GM12875 (cell line): Measurements from ENCODE around the gene HIRA.

Experiments
- H3K4me3 ChIP-seq: one replicate; pipeline ENCODE4 v1.5.1; 2011; ENCODE audit warnings: low read depth, low read length, control low read depth
- TF ChIP-seq, protein P1 (sequence below): IDR thresholded peaks from 2 replicates; pipeline ENCODE4 v1.5.1; 2011; ENCODE audit warnings: low read depth, mild to moderate bottlenecking, control low read depth, inconsistent platforms, low read length, moderate library complexity, borderline replicate concordance; ENCODE audit not compliant: insufficient read depth

The HIRA gene

DNA sequence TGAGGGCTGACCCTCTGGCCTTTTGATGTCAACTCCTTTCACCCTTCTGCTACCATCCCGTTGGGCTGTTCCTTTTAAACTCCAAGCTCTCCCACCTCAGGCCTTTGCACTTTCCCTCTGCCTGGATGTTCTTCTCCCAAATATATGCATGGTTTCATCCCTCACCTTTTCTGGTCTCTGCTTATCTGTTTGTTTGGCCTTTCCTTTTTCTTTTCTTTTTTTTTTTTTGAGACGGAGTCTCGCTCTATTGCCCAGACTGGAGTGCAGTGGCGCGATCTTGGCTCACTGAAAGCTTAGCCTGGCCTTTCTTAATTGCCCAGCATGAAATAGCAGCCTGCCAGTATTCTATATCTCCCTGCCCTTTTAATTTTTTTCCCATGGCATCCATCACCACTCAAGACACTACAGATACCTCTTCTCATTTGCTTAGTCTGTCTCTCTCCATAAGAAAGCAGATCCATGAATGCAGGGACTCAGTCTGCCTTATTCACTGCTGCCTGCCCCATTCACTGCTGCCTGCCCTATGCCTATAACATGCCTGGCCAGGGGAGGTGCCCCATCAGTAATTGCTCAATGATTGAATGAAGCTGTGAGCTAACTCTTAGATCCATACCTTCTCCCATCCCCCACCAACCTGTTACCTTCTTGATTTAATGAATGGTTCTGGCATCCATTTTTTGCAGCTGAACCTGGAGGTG is 81.6 kb downstream of the HIRA start:
- no peak overlapping the region for H3K4me3 ChIP-seq
- TF ChIP-seq, protein P1, sequence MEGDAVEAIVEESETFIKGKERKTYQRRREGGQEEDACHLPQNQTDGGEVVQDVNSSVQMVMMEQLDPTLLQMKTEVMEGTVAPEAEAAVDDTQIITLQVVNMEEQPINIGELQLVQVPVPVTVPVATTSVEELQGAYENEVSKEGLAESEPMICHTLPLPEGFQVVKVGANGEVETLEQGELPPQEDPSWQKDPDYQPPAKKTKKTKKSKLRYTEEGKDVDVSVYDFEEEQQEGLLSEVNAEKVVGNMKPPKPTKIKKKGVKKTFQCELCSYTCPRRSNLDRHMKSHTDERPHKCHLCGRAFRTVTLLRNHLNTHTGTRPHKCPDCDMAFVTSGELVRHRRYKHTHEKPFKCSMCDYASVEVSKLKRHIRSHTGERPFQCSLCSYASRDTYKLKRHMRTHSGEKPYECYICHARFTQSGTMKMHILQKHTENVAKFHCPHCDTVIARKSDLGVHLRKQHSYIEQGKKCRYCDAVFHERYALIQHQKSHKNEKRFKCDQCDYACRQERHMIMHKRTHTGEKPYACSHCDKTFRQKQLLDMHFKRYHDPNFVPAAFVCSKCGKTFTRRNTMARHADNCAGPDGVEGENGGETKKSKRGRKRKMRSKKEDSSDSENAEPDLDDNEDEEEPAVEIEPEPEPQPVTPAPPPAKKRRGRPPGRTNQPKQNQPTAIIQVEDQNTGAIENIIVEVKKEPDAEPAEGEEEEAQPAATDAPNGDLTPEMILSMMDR, result no peak

DNA sequence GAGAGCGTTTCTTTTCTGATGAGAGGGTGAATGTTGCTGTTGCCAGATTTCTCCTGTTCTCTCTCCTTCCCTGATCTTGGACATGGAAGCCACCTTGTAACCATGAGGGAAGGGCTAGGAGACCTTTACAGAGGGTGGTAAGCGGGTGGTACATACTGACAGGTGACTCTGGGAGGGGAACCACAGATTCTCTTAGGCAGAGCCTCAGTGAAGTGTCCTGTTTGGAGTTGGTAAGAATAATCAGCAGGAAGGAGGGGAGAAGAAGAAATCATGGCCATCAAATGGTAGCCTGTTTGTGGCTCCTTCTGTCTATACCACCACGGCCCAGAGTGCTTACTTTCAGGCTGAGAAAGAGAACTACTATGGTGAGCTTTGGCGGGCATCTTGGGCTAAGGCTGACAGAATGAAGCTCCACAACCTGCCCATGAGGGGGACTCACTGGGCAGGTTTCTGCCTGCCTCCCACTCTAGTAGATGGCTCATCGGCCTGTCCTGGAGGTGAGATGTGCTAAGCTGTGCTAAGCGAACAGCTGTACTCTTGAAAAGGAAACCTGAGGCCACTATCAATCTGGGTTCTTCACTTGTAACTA is 84.8 kb downstream of the HIRA start:
- TF ChIP-seq, protein P1, result no peak
- no peak overlapping the region for H3K4me3 ChIP-seq

GRCh38 chr22:19344420-19344819 is 87.1 kb downstream of the HIRA start:
- no peak overlapping the region for H3K4me3 ChIP-seq
- TF ChIP-seq, protein P1, result no peak

DNA sequence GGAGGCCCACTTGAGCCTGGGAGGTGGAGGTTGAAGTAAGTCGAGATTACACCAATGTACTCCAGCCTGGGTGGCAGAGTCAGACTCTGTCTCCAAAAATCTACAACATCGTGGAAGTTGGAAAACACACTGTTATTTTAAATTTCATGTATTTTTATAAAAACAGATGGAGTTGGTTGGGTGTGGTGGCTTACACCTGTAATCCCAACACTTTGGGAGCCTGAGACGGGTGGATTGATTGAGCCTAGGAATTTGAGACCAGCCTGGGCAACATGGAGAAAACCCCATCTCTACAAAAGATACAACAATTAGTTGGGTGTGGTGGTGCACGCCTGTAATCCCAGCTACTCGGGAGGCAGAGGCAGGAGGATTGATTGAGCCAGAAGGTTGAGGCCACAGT is 88.1 kb downstream of the HIRA start:
- TF ChIP-seq, protein P1, result no peak
- H3K4me3 ChIP-seq, result no peak overlapping the region

GRCh38 chr22:19341500-19341899 is 90.0 kb downstream of the HIRA start:
- no peak overlapping the region for H3K4me3 ChIP-seq
- TF ChIP-seq, protein P1, result no peak

DNA sequence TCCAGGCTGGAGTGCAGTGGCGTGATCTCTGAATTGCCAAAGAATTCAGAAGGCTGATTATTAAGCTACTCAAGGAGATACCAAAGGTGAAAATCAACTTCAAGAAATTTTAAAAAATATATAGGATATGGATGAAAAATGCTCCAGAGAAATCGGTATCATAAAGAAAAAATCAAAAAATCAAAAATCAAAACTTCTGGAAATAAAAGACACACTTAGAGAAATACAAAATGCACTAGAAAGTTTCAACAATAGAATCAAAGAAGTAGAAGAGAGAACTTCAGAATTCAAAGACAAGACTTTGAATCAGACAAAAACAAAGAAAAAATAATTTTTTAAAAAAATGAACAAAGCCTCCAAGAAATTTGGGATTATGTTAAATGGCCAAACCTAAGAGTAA is 94.4 kb downstream of the HIRA start:
- H3K4me3 ChIP-seq, result no peak overlapping the region
- TF ChIP-seq, protein P1, result no peak
